ENCODE results near the gene OR52H1.

DNA sequence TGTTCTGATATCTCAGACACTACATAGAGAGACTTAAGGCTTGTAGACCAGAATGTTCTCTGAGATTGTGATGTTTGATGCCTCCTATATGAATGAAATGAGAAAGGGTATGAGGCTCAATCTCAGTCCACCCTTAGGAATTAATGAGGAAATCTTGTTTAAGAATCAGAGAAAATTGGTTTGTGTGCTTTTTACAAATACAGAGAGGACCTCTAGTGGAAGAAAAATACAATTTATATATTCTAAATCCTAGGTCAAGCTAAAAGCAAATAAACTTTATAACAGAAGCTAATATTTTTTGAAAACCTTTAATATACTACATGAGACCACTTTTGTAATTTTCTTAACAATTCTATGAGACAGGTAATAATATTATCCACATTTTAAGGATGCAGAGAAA, 5.0 kb upstream of the OR52H1 start:
- TF ChIP-seq, protein P1, sequence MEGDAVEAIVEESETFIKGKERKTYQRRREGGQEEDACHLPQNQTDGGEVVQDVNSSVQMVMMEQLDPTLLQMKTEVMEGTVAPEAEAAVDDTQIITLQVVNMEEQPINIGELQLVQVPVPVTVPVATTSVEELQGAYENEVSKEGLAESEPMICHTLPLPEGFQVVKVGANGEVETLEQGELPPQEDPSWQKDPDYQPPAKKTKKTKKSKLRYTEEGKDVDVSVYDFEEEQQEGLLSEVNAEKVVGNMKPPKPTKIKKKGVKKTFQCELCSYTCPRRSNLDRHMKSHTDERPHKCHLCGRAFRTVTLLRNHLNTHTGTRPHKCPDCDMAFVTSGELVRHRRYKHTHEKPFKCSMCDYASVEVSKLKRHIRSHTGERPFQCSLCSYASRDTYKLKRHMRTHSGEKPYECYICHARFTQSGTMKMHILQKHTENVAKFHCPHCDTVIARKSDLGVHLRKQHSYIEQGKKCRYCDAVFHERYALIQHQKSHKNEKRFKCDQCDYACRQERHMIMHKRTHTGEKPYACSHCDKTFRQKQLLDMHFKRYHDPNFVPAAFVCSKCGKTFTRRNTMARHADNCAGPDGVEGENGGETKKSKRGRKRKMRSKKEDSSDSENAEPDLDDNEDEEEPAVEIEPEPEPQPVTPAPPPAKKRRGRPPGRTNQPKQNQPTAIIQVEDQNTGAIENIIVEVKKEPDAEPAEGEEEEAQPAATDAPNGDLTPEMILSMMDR (IDR thresholded peaks at IDR 0.05; ENCODE audit: low read length), result no peak
- TF ChIP-seq EZH2 (IDR thresholded peaks at IDR 0.05; ENCODE audit: borderline replicate concordance, low read length), result no peak
